ENCODE data around the gene MST1R. TPM values are rescaled to one million over a fixed set of nuclear protein-coding genes. Genes with fewer than 3 reads are reported as not detected.
"Not testable (repeated sequence)": the region's sequence is repeated elsewhere in the genome, so short reads cannot be mapped to it uniquely, and the experiment has no call there.

MST1R gene
- total RNA-seq = 1.6 and 5.7 TPM in 2 replicates

DNA sequence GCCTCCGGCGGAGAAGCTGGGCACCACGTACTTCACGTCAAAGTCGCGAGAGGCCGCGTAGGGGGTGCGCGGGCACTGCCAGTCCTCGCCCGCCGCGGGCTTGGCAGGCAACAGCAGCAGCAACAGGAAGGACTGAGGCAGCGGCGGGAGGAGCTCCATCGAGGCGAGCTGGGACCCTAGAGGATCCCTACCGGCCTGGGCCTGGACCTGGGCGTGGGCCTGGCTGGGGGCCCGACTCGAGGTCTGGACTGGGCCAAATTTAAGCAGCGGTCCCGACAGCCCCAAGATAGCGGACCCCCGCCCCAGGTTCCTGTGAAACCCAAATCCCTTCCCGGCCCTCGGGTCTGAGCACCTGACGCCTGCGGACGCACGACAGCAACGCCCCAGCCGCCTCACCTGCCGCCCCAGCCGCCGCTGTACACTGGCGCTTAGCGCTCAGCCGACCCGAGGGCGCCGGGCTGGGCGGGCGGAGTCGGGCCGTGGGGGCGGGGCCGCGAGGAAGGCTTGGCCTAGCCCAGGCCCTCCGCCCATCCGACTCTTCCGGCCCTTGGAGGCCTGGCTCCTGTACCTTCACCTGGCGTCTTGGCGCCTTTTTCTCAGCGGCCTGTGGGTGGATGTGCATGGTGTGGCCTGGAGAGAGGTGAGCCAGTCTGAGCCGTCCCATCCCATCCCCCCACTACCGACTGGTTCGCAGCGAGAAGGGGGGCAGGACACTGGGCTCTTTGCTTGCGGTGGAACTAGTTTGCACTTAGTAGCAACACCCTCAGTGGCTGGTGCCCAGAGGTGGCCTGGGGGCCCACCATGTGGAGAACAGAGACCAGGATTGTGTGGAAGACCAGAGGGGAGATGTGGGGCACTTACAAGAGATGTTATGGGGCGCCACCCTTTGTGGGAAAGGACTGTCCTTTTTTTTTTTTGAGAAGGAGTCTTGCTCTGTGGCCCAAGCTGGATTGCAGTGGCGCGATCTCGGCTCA, at the start of gene MST1R:
MST1R (minus strand) TSS at position 423 of the 974 bp plus-strand sequence; CDS start at position 159, 264 bp downstream.
- DNase-seq (ENCODE audit: low read depth) = peak; percentile 36

DNA sequence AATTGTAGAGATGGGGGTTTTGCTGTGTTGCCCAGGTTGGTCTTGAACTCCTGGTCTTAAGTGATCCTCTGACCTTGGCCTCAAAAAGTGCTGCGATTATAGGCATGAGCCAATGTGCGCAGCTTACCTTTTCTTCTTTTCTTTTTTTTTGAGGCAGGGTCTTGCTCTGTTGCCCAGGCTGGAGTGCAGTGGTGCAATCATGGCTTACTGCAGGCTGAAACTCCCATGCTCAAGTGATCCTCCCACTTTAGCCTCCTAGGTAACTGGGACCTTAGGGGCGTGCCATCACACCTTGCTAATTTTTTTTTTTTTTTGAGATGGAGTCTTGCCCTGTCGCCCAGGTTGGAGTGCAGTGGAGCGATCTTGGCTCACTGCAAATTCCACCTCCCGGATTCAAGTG, 49.3 kb upstream of the MST1R start:
- DNase-seq (ENCODE audit: low read depth) = no peak

- no peak for DNase-seq (ENCODE audit: low read depth)
Observed at GRCh38 chr3:49942651-49943050, 39.0 kb upstream of the MST1R start.

GRCh38 chr3:49940667-49941249, 37.1 kb upstream of the MST1R start:
- no peak for DNase-seq (ENCODE audit: low read depth)

DNA sequence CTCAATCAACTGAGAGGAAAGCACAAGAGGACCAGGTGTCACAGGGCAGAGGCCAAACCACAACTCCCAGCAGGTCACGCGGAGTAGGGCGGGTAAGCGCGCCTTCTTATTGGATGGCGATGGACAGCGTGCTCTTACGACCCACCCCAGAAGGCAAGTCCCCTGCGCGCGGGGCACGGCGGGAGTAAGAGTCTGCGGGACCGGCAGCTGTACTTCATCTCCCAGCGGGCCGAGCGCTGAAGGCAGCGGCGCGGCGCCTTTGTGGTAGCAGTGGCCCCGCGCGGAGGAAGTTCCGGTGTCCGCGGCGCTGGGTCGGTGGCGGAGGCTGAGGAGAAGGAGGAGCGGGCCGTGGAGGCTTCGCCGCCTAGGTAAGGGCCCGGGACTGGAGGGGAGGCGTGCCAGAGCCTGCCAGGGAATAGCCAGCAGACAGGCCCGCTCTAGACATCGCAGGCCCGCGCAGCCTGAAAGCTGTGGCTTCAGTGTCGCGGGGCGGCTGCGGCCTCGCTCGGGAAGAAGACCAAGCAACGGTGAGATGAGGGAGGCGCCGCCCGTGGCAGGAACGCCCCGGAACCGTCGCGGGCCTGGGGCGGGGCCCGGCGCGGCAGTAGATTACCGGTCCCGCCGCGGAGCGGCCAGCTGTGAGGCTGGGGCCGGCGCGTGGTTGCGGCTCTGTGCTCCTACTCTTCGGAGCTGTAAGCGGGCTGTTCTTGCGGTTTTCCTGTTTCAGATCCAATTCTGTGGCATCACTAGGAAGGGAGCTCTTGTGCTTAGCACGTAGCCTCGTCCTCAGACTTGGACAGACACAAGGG, 36.4 kb upstream of the MST1R start, which contains the start of gene RBM6:
RBM6 (plus strand) TSS at position 293 of the 809 bp plus-strand sequence. CDS start 22,492 bp downstream, outside the sequence.
- peak; percentile 94 for DNase-seq (ENCODE audit: low read depth)

DNA sequence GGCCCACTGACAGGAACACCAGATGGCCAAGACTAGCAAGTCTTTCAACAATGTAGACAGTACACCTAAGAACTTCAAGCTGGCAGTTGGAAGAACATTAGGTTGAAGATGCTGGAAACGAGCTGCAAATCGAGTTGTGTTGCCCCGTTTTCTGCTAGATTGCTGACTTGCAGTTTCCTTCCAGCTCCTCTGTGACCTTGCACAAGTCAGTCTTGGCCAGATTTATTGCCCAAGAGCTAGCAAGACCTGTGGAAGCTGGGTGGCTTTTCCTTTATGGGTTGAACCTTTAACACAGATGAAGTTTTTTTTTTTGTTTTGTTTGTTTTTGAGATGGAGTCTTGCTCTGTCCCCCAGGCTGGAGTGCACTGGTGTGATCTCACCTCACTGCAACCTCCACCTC, 33.4 kb upstream of the MST1R start:
- DNase-seq (ENCODE audit: low read depth) = no peak

- not testable (repeated sequence) for DNase-seq (ENCODE audit: low read depth)
Observed at GRCh38 chr3:49932281-49932680, 28.6 kb upstream of the MST1R start.

DNA sequence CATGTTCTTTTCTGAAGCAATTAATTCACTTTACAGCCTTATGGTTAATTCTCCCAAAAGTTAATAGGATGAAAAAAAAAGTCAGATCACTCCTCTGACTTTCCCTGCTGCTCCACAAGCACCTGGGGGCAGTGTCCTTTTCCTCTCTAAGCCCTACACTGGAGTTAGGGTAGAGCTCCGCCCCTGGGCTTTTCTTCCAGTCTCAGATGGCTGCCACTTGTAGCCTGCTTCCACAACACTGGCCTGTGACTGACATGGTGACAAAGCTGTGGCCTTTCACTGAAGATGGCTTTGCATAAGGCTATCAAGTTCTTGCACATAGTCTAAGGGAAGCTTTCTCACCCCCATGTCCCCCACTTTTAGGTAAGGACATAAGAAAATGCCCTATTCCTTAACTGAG, 27.2 kb upstream of the MST1R start:
- peak; percentile 44 for DNase-seq (ENCODE audit: low read depth)

GRCh38 chr3:49930168-49930690, 26.6 kb upstream of the MST1R start:
- no peak for DNase-seq (ENCODE audit: low read depth)

DNA sequence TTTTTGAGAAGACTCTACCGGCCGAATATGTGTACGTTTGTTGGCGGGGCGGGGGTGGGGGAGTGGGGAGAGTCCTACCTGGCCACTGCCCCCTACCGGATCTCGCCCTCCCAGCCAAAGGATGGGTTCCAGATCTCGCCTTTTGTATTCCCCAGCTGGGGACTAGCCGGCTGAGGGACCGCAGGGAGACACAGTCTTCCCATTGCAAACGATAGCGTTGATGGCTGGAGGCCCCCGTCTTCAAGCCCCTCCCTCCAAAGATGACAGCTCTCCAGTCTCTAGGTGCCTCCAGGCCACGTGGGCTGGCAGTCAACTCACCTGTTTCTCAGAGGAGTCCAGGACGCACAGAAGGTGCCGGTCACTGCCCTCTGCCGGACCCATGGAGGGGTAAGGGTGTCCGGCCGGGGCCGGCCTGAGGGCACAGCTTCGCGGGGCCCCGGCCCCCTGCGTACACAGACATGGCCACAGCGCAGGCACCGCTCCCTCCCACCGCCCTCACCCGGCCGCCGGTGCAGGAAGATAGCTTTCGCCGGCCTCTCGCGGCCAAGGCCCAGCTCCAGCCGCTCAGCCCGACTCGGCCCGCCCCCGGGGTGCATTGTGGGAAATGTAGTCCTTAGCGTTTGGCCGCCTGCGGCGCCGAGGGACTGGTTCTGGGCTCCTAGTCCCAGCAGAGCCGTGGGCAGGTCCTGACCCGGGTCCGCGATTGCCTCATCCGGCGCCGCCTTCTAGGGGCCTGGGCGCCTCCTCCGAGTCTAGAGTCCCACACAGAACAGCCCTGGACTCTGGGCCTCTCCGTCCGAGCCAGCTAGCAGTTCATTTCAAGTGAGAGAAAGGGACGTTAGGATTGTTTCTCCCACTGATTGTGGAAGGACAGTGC, 25.9 kb upstream of the MST1R start, which contains the start of gene MON1A:
MON1A (minus strand) TSS at position 521 of the 877 bp plus-strand sequence. CDS start 16,465 bp downstream, outside the sequence.
- peak; percentile 74 for DNase-seq (ENCODE audit: low read depth)

DNA sequence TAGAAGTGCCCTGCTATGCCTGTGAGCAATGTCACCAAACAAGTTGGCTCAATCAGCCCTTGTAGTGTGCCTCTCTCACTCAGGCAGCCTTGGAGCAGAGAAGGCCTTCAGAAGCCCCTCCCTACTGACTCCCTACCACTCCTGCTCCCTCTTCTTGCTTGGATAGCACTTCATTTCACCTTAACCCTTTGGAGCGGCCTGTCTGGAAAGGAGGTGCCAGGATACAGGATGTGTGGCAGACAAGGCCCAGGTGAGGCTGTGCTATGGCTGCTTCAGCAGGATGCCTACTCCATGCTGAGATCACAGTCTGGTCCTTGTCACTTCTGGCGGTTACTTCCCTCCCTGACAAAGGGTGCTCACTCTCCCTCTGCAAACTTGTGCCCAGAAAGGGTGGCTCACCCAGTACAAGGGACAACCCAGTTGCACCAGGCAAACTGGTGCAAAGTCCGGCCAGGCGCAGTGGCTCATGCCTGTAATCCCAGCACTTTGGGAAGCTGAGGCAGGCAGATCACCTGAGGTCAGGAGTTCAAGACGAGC, 24.9 kb upstream of the MST1R start:
- DNase-seq (ENCODE audit: low read depth) = no peak

GRCh38 chr3:49927798-49928197, 24.1 kb upstream of the MST1R start:
- peak; percentile 71 for DNase-seq (ENCODE audit: low read depth)

DNA sequence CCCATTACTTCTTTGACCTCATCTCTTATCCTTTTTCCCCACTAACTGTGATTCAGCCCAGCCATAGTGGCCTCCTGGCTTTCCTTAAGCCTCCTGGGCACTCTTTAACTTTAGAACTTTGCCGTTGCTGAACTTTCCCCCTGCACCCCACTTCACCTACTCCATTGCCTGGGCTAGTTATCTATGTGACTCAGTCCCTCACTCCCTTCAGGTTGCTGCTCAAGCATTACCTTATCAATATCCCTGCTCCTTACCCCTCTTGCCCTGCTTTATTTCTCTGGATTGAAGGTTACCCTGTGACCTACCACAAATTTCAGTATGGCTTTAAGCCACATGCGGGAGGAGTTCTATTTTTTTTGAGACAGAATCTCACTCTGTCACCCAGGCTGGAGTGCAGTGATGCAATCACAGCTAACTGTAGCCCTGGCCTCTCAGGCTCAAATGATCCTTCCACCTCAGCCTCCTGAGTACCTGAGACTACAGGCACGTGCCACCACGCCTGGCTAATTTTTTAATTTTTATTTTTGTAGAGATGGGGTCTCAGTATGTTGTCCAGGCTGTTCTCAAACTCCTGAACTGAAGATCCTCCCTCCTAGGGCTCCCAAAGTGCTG, 22.6 kb upstream of the MST1R start:
- DNase-seq (ENCODE audit: low read depth) = no peak

DNA sequence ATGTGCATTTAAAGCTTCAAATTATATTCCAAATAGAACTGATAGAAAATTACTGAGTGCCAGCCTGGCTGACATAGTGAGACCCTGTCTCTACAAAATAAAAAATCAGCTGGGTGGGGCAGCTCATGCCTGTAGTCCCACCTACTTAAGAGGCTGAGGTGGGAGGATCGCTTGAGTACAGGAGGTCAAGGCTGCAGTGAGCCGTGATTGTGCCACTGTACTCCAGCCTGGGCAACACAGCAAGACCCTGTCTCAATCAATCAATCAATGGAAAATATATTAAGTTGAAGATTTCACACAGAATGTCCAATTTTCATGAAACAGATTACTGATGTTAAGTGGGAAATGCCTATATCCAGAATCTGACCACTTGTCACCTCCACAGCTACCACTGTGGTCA, 21.8 kb upstream of the MST1R start:
- DNase-seq (ENCODE audit: low read depth) = no peak

DNA sequence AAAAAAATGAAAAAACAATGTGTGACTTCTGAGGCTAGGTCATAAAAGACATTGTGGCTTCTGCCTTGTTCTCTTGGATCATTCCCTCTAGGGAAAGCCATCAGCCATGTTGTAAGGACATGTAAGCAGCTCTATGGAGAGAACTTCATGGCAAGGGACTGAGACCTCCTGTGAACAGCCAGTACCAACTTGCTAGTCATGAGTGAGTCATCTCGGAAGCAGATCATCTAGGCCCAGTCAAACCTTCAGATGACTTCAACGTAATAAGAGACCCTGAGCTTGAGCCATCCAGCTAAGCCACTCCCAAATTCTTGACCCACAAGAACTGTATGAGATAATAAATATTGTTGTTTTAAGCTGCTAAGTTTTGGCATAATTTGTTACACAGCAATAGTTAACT, 21.0 kb upstream of the MST1R start:
- peak; percentile 58 for DNase-seq (ENCODE audit: low read depth)

GRCh38 chr3:49917806-49918590, 14.3 kb upstream of the MST1R start:
- not testable (repeated sequence) for DNase-seq (ENCODE audit: low read depth)

- no peak for DNase-seq (ENCODE audit: low read depth)
Observed at GRCh38 chr3:49916686-49917085, 13.0 kb upstream of the MST1R start.

DNA sequence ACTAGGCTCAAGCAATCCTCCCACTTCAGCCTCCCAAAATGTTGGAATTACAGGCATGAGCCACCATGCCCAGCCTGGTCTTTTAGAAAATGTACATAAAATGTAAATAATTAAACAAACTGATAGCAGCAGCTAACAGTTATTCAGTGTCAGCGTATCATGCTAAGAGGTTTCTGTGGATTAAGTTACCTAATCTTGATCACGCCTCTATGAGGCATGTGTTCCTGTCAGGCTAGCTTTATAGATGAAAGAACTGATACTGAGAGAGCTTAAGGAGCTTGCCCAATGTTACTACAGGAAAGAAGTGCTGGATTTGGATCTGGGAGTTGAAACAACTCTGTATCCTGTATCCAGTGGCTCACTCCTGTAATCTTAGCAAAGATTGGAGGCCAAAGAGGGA, 11.2 kb upstream of the MST1R start:
- DNase-seq (ENCODE audit: low read depth) = no peak

DNA sequence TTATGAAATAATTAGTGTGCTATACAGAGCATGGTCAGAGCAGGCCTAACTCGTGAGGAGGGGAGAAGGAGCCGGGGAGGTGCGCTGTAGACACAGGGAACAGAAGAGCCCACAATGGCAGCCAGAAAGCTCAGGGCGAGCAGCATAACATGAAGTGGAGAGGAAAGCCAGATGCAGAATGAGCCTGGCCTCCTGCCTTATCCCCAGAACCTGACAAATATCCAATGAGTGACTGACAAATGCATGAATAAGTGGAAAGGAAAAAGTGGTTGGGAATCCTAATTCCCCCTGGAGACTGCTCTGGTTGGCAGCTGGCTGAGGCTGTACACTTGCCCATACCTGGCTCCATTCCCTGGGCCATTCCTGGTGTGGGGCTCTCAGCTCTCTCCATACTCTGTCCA, 9.2 kb upstream of the MST1R start:
- no peak for DNase-seq (ENCODE audit: low read depth)
